ES-I3 (cell line): ENCODE data around the gene SLBP.

ENCODE experiments used
- H3K36me3 ChIP-seq: 2 replicates; pipeline ENCODE4 v1.6.1; 2013; ENCODE audit warnings: mild to moderate bottlenecking, low read length, control low read depth, moderate library complexity; ENCODE audit not compliant: insufficient read depth
- H3K4me1 ChIP-seq: 2 replicates; pipeline ENCODE4 v1.6.1; 2013; ENCODE audit warnings: mild to moderate bottlenecking, control low read depth, low read length; ENCODE audit not compliant: insufficient read depth
- H3K9ac ChIP-seq: 2 replicates; pipeline ENCODE4 v1.6.1; 2013; ENCODE audit warnings: low read depth, mild to moderate bottlenecking, low read length, moderate library complexity
- H3K9me3 ChIP-seq: 2 replicates; pipeline ENCODE4 v1.6.1; 2013; ENCODE audit warnings: mild to moderate bottlenecking, low read length, moderate library complexity; ENCODE audit not compliant: control insufficient read depth, insufficient read depth

SLBP gene

DNA sequence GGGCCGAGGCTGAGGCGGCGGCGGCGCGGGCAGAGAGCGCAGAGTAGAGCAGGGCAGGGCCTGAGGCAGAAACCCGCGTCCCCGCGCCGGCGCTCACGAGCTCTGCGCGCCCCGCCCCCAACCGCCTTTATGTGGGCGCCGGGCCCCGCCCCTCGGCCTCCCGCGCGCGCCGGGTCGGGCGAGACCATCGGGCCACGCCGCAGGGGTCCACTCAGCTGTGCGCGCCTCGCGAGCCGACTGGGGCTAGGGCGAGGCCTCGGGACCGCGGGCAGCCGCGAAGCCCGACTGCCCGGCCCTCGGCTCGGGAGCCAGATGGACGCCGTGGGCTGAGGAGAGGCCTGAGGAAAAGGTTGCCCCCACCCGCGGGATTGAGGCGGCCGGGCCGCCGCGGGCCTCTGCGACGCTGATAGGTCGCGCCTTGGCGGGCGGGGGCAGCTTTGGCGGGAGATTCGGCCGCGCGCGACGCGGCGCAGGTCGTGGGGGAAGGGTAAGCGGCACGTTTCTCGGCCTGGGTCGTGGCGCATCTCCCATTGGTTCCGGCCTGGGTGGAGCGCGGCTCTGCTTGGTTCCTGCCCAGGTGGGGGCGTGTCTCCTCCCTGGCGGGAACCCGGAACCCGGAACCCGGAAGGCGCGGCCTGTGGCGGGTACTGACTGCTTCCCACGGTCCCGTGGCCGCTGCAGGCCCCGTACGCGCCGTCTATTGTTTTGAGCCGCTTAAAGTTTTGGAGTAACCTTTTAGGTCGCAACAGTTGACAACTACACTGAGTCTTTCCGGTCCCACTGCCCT lies at the start of gene SLBP:
SLBP (minus strand) TSS at position 104 of the 787 bp plus-strand sequence. CDS start 131 bp downstream, outside the sequence.
- peaks cover 4% of the 10 kb centered on the region; the same call in 1 of the 2 replicates for H3K4me1 ChIP-seq
- no peaks in the 10 kb centered on the region for H3K9me3 ChIP-seq
- 0 out of 2 replicates have a peak, but pooled peaks cover 2% of the 10 kb centered on the region for H3K36me3 ChIP-seq
- peak within 1 kb of the TSS; percentile 89 for H3K9ac ChIP-seq

DNA sequence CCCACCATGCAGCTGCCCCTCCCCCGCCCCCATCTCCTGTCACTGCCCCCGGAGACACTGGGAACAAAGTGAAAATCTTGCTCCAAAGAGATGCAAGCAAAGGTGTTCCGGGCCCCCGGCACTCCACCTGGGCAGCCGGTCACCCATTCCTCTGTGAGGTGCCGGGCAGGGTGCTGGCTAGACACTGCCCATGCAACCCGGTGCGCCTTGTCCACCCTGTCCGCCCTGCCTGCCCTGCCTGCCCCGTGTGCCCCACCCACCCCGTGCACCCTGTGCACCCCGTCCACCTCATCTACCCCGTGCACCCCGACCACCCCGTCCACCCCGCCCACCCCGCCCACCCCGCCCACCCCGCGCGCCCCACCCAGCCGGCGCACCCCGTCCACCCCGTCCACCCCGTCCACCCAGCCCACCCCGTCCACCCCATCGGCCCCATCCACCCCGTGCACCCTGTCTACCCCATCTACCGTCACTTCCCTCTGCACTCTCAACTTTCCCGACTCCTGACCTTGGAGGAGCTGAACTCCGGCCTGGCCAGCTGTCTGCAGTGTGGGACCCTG lies 49.1 kb upstream of the SLBP start:
- peaks cover 18% of the 10 kb centered on the region; the same call in 1 of the 2 replicates for H3K4me1 ChIP-seq
- H3K9ac ChIP-seq: no peak overlapping the region
- no peaks in the 10 kb centered on the region for H3K36me3 ChIP-seq
- no peaks in the 10 kb centered on the region for H3K9me3 ChIP-seq

DNA sequence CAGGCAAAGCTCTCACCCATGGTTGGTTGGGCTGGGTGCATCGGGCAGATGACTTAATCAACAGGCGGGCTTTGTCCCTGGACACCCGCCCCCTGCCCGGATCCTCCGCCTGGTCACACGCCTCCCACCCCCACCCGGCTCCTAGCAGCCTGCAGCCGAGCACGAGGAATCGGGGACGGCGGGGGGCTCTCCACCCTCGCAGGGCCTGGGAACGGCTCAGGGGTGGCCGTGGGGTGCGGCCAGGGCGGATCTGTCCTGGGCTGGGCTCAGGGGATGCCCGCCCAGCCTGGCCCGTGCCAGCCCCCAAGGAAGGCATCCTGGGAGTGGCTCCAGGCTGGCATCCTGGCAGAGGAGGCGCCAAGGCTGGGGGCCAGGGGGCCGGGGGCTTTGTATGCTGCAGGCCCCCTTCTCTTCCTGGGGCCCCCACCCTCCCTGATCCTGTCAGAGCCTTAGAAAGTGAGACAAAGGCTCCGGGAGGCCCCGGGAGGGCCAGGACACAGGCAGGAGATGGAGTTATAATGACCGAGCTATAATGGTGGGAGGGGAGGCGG lies 48.5 kb upstream of the SLBP start:
- Histone ChIP-seq H3K4me1 (peaks cover 12% of the 10 kb centered on the region; the same call in 1 of the 2 replicates), H3K36me3 (no peaks in the 10 kb centered on the region), H3K9ac (no peak overlapping the region), H3K9me3 (no peaks in the 10 kb centered on the region)

- Histone ChIP-seq H3K4me1 (peaks cover 7% of the 10 kb centered on the region; the same call in 1 of the 2 replicates), H3K36me3 (no peaks in the 10 kb centered on the region), H3K9me3 (no peaks in the 10 kb centered on the region), H3K9ac (no peak overlapping the region)
These were observed 47.7 kb upstream of the SLBP start for GRCh38 chr4:1759818-1760223.

DNA sequence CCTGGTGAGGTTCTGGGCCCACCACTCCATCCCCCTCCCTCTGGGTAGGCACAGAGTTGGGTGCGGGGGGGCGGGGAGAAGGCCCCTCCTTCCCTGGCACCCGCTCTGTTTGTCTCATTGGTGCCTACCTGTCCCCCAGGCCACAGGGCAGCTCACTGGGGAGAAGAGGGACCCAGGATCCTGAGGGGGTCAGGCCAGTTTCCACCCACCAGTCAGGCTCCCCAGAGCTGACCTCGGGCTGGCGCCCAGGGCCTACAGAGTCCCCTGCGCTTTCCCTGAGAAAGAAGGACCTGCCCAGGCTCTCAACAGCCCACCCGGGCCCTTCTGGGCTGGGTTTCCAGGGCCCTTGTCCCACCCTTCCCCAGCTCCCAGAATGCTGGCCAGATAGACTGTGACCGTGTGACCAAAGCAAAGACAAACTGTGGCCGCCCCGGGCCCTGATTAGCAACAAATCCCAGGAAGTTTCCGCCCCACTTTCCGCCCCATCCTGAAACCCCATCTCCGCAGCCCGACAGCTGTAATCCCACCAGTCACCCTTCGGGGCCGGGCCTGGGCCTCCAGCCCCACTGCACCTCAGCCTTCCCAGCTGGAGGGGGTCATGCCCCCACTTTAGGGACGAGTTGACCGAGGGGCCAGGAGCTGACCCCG lies 47.2 kb upstream of the SLBP start:
- Histone ChIP-seq H3K9me3 (no peaks in the 10 kb centered on the region), H3K4me1 (peaks cover 7% of the 10 kb centered on the region; the same call in 1 of the 2 replicates), H3K36me3 (no peaks in the 10 kb centered on the region), H3K9ac (no peak overlapping the region)

- Histone ChIP-seq H3K9ac (no peak overlapping the region), H3K4me1 (peaks cover 7% of the 10 kb centered on the region; the same call in 1 of the 2 replicates)
These were observed 46.4 kb upstream of the SLBP start for GRCh38 chr4:1758306-1759121.

GRCh38 chr4:1757836-1758235 lies 45.7 kb upstream of the SLBP start:
- no peaks in the 10 kb centered on the region for H3K9me3 ChIP-seq
- peaks cover 8% of the 10 kb centered on the region; the same call in 1 of the 2 replicates for H3K4me1 ChIP-seq
- H3K9ac ChIP-seq: no peak overlapping the region
- H3K36me3 ChIP-seq: no peaks in the 10 kb centered on the region

More at GRCh38 chr4:1758306-1759121, 46.4 kb upstream of the SLBP start:
- H3K9me3 ChIP-seq: no peaks in the 10 kb centered on the region
- H3K36me3 ChIP-seq: no peaks in the 10 kb centered on the region

DNA sequence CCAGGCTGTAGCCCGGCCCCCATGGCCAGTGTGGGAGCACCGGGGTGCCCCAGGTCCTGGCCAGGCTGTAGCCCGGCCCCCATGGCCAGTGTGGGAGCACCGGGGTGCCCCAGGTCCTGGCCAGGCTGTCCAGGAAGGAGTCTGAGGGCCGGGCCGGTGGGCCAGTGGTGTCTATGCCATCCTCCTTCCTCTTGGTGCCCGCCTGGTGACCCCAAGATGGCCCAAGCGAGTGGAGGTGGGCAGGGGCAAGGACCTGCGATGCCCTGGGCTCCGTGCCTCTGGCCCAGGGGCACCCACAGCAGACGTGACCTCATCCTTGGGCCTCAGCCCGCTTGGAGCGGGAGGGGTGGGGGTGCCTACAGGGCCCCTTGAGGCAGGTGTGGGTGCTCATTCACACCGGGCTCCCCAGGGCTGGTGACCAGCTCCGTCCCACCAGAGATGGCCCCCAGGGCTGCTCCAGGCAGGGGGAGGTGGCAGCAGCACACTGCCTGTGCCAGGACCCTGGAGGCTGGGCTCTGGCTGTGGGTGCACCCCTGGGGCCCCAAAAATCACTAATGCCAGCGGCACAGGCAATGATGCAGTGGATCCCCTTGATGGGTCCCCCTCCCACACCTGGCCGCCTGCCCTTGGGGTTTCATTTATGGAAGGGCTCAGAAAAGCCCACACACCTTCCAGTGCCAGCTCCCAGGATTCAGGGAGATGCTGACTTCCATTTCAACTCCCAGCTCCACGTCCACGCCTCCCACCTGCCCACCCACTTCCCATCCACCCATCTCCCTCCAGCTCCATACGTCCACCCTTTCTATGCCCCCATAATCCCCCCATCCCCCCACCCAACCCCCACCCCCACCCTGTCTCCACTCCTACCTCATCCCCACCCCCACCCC lies 45.0 kb upstream of the SLBP start:
- Histone ChIP-seq H3K9ac (no peak overlapping the region), H3K4me1 (peaks cover 15% of the 10 kb centered on the region), H3K9me3 (no peaks in the 10 kb centered on the region), H3K36me3 (no peaks in the 10 kb centered on the region)

DNA sequence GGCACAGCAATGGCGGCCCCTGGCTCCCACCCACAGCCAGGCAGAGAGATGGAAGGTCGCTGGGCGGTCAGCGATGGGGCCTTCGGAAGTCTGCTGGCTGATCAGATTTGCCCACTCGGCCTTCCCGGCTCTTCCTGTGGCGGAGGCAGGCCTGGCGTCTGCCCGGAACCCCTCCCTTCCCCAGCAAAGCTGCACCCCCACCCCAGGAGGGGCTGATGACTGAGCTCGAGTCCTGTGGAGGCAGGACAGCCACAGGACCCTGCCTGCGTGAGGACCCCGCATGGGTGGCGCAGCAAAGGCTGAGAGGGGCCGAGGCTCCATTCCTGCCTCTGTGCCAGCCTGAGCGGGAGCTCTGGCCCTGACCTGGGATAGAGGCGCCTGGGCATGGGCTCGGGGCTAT lies 44.0 kb upstream of the SLBP start:
- Histone ChIP-seq H3K4me1 (peaks cover 20% of the 10 kb centered on the region), H3K9me3 (no peaks in the 10 kb centered on the region), H3K36me3 (no peaks in the 10 kb centered on the region), H3K9ac (no peak overlapping the region)

- Histone ChIP-seq H3K36me3 (no peaks in the 10 kb centered on the region), H3K4me1 (peaks cover 19% of the 10 kb centered on the region), H3K9me3 (no peaks in the 10 kb centered on the region), H3K9ac (no peak overlapping the region)
These were observed 43.2 kb upstream of the SLBP start for GRCh38 chr4:1755297-1755696.

- H3K9me3 ChIP-seq: no peaks in the 10 kb centered on the region
- no peak overlapping the region for H3K9ac ChIP-seq
- H3K36me3 ChIP-seq: no peaks in the 10 kb centered on the region
- H3K4me1 ChIP-seq: peaks cover 13% of the 10 kb centered on the region
These were observed 42.2 kb upstream of the SLBP start for GRCh38 chr4:1754336-1754735.

GRCh38 chr4:1753697-1754311 lies 41.7 kb upstream of the SLBP start:
- no peaks in the 10 kb centered on the region for H3K36me3 ChIP-seq
- no peak overlapping the region for H3K9ac ChIP-seq
- H3K9me3 ChIP-seq: no peaks in the 10 kb centered on the region
- peaks cover 13% of the 10 kb centered on the region for H3K4me1 ChIP-seq

- H3K4me1 ChIP-seq: peaks cover 13% of the 10 kb centered on the region
- H3K9me3 ChIP-seq: no peaks in the 10 kb centered on the region
- no peaks in the 10 kb centered on the region for H3K36me3 ChIP-seq
- no peak overlapping the region for H3K9ac ChIP-seq
These were observed 41.2 kb upstream of the SLBP start for GRCh38 chr4:1753294-1753696.
